H1 (cell line): ENCODE data around the gene NLRP6. TPM values are rescaled to one million over a fixed set of nuclear protein-coding genes. Genes with fewer than 3 reads are reported as not detected.
A peak's percentile ranks its signal among the peaks of the same experiment; 100 is the strongest.

Experiments
- ASH2L ChIP-seq: fragments of 200-600, 300-600 bp; sonication (generic); IDR thresholded peaks from one replicate; pipeline ENCODE4 v1.7.1; 2017; ENCODE audit warnings: low read length
- BRCA1 ChIP-seq: IDR thresholded peaks from 2 replicates; pipeline ENCODE4 v1.6.1; 2012; ENCODE audit warnings: low read depth, low read length, improper control_type of control experiment
- CHD1 ChIP-seq: IDR thresholded peaks from 2 replicates; pipeline ENCODE4 v1.6.1; 2012; ENCODE audit warnings: low read depth, low read length, improper control_type of control experiment
- CREB1 ChIP-seq: IDR thresholded peaks from 2 replicates; pipeline ENCODE4 v1.6.1; 2012; ENCODE audit warnings: inconsistent platforms
- CTBP2 ChIP-seq: IDR thresholded peaks from 2 replicates; pipeline ENCODE4 v1.7.0; 2011; ENCODE audit warnings: borderline replicate concordance, mild to moderate bottlenecking, moderate library complexity, mixed read lengths, low read length; ENCODE audit not compliant: insufficient read depth, insufficient read length
- EGR1 ChIP-seq: IDR thresholded peaks from 2 replicates; pipeline ENCODE4 v1.6.1; 2011; ENCODE audit warnings: low read depth, low read length, borderline replicate concordance
- GTF2F1 ChIP-seq: IDR thresholded peaks from 2 replicates; pipeline ENCODE4 v1.6.1; 2012; ENCODE audit warnings: low read depth, low read length, improper control_type of control experiment, borderline replicate concordance
- JUN ChIP-seq: IDR thresholded peaks from 2 replicates; pipeline ENCODE4 v1.6.1; 2011; ENCODE audit warnings: low read depth, mild to moderate bottlenecking, improper control_type of control experiment, low read length
- JUND ChIP-seq: IDR thresholded peaks from 2 replicates; pipeline ENCODE4 v1.6.1; 2011; ENCODE audit warnings: mild to moderate bottlenecking, improper control_type of control experiment, low read length
- RBBP5 ChIP-seq: IDR thresholded peaks from 2 replicates; pipeline ENCODE4 v1.7.1; 2012; ENCODE audit warnings: low read depth, mild to moderate bottlenecking, inconsistent platforms, low read length, moderate library complexity, borderline replicate concordance
- polyA plus RNA-seq, 7 experiments: library from polyadenylated mRNA; depleted of rRNA in 3 of 7; stranded (reverse) in 5 of 7; unstranded in 2 of 7; fragments of >200 nt in 5 of 7; fragments of 200-250 nt in 2 of 7; gene quantifications; 1 replicate in 5 of 7; 2 replicates in 1 of 7; 4 replicates in 1 of 7; pipeline versions ENCODE4 v1.2.1 to v1.2.3, GENCODE V29; 2011 to 2013; ENCODE audit warnings: missing spikeins in 2 of 7, mixed read lengths in 2 of 7
- total RNA-seq: library from RNA; stranded (reverse); fragmentation: NEBNext Ultra II Directional; extraction: Animal tissue kit (Norgen Biotek cat#: 25700); gene quantifications from 2 replicates; pipeline ENCODE4 v1.2.1, GENCODE V29; 2021
- TF ChIP-seq, protein P1 (sequence below): fragments of 300-600 bp; sonication (generic); IDR thresholded peaks from 2 replicates; pipeline ENCODE4 v1.7.1; 2012; ENCODE audit warnings: low read length, moderate library complexity, mild to moderate bottlenecking, inconsistent platforms; ENCODE audit not compliant: insufficient replicate concordance

The NLRP6 gene
- total and polyA plus RNA-seq, 2 of the 8 experiments (the other 6 are each of a cell fraction or from before 2014, with no cell fraction given), result not detected

DNA sequence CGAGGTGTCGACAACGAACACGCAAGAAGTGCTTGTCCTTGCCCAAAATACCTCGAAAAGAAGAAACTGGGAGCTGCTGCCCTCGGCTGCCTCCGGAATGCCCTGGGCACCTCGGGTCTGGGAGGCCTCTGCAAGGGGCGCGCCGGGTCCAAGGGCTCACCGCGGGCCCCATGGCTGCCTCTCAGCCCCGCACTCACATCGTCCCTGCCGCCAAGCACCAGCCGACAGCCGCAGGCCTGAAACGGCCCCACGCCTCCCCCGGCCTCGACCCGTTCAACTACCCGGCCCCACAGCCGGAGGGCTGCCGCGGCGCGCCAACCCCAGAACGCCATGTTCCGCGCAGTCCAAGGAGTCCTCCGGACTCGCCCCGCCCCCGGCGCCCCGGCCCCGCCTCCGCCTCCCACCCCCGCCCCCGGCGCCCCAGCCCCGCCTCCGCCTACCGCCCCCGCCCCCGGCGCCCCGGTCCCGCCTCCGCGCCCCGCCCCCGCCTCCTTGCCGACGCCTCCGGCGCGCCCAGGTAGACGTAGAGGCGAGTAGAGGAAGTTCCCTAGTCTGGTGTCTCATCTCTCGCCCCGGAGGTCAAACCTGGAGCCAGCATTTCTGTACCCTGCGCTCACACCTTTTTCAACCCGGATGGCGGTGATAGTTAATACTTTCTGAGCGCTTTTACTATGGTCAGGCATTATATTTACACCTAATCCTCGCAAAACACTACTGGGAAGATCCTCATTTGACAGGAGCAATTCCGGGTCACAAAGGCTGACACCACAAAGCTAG is 42.0 kb upstream of the NLRP6 start, which contains the start of gene SIRT3 (continued):
- TF ChIP-seq CREB1 (peak; percentile 90), JUND (no peak), ASH2L (peak; percentile 57), JUN (no peak), GTF2F1 (no peak), CHD1 (no peak), BRCA1 (no peak), EGR1 (peak; percentile 87), CTBP2 (no peak), RBBP5 (no peak)
- TF ChIP-seq, protein P1, sequence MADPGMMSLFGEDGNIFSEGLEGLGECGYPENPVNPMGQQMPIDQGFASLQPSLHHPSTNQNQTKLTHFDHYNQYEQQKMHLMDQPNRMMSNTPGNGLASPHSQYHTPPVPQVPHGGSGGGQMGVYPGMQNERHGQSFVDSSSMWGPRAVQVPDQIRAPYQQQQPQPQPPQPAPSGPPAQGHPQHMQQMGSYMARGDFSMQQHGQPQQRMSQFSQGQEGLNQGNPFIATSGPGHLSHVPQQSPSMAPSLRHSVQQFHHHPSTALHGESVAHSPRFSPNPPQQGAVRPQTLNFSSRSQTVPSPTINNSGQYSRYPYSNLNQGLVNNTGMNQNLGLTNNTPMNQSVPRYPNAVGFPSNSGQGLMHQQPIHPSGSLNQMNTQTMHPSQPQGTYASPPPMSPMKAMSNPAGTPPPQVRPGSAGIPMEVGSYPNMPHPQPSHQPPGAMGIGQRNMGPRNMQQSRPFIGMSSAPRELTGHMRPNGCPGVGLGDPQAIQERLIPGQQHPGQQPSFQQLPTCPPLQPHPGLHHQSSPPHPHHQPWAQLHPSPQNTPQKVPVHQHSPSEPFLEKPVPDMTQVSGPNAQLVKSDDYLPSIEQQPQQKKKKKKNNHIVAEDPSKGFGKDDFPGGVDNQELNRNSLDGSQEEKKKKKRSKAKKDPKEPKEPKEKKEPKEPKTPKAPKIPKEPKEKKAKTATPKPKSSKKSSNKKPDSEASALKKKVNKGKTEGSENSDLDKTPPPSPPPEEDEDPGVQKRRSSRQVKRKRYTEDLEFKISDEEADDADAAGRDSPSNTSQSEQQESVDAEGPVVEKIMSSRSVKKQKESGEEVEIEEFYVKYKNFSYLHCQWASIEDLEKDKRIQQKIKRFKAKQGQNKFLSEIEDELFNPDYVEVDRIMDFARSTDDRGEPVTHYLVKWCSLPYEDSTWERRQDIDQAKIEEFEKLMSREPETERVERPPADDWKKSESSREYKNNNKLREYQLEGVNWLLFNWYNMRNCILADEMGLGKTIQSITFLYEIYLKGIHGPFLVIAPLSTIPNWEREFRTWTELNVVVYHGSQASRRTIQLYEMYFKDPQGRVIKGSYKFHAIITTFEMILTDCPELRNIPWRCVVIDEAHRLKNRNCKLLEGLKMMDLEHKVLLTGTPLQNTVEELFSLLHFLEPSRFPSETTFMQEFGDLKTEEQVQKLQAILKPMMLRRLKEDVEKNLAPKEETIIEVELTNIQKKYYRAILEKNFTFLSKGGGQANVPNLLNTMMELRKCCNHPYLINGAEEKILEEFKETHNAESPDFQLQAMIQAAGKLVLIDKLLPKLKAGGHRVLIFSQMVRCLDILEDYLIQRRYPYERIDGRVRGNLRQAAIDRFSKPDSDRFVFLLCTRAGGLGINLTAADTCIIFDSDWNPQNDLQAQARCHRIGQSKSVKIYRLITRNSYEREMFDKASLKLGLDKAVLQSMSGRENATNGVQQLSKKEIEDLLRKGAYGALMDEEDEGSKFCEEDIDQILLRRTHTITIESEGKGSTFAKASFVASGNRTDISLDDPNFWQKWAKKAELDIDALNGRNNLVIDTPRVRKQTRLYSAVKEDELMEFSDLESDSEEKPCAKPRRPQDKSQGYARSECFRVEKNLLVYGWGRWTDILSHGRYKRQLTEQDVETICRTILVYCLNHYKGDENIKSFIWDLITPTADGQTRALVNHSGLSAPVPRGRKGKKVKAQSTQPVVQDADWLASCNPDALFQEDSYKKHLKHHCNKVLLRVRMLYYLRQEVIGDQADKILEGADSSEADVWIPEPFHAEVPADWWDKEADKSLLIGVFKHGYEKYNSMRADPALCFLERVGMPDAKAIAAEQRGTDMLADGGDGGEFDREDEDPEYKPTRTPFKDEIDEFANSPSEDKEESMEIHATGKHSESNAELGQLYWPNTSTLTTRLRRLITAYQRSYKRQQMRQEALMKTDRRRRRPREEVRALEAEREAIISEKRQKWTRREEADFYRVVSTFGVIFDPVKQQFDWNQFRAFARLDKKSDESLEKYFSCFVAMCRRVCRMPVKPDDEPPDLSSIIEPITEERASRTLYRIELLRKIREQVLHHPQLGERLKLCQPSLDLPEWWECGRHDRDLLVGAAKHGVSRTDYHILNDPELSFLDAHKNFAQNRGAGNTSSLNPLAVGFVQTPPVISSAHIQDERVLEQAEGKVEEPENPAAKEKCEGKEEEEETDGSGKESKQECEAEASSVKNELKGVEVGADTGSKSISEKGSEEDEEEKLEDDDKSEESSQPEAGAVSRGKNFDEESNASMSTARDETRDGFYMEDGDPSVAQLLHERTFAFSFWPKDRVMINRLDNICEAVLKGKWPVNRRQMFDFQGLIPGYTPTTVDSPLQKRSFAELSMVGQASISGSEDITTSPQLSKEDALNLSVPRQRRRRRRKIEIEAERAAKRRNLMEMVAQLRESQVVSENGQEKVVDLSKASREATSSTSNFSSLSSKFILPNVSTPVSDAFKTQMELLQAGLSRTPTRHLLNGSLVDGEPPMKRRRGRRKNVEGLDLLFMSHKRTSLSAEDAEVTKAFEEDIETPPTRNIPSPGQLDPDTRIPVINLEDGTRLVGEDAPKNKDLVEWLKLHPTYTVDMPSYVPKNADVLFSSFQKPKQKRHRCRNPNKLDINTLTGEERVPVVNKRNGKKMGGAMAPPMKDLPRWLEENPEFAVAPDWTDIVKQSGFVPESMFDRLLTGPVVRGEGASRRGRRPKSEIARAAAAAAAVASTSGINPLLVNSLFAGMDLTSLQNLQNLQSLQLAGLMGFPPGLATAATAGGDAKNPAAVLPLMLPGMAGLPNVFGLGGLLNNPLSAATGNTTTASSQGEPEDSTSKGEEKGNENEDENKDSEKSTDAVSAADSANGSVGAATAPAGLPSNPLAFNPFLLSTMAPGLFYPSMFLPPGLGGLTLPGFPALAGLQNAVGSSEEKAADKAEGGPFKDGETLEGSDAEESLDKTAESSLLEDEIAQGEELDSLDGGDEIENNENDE, result no peak
